Measurements from ENCODE around the gene PELI2.

The PELI2 gene

DNA sequence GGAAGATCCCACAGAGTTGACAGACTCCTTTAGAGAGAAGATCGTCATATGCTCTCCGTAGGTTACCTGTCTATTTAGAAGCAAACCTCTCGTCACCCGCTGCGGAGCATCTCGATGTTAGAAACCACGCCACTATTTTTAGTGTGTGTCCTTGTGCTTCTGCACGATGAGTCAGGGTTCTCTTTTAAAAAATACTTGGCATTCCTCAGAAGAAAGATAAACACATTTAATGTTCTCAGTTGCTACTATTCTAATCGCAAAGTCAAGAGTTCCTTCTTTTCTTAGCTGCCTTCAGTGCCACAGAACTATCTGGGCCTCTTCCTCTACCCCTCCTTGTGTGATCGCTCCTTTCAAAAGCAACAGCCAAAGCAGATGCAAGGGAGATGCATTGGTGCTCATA lies 192.4 kb downstream of the PELI2 start:
- Histone ChIP-seq H3K4me1 (ENCODE audit: control insufficient read depth in 1 of 2, insufficient read depth in 2 of 2, low read length in 2 of 2) (no peaks in the 10 kb centered on the region), H3K9ac (ENCODE audit: low read depth in 1 of 2, low read length in 2 of 2) (no peak overlapping the region), H3K27me3 (ENCODE audit: control insufficient read depth in 1 of 2, insufficient read depth in 2 of 2, low read length in 2 of 2) (no peaks in the 10 kb centered on the region), H3K9me3 (ENCODE audit: control insufficient read depth in 1 of 2, low read length in 2 of 2) (no peaks in the 10 kb centered on the region), H3K27ac (ENCODE audit: low read depth, low read length) (no peak overlapping the region), H3K4me3 (ENCODE audit: low read depth in 1 of 2, low read length in 2 of 2) (no peak overlapping the region), H3K36me3 (ENCODE audit: control insufficient read depth in 1 of 2, insufficient read depth in 2 of 2, low read length in 2 of 2) (no peaks in the 10 kb centered on the region)

DNA sequence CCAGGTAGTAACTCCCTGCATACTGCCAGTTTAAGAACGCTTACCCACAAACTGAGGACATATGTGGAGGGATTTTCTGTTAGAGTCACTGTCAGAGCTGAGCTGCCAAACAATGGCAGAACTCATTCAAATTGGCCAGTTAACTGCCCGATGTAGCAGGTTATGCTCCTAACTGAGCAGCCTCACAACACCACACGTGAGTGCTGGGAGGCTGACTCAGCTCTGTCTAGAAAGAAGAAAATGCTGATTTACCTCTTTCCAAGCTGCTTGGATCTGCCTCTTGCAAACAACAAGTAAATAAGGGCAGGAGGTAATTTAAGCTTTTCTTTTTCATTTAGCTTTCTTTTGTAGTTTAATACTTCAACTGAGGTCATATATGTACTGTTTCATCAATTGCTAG lies 195.6 kb downstream of the PELI2 start:
- no peaks in the 10 kb centered on the region for H3K9me3 ChIP-seq (ENCODE audit: control insufficient read depth in 1 of 2, low read length in 2 of 2)
- H3K9ac ChIP-seq (ENCODE audit: low read depth in 1 of 2, low read length in 2 of 2) = no peak overlapping the region
- H3K4me1 ChIP-seq (ENCODE audit: control insufficient read depth in 1 of 2, insufficient read depth in 2 of 2, low read length in 2 of 2) = no peaks in the 10 kb centered on the region
- no peak overlapping the region for H3K27ac ChIP-seq (ENCODE audit: low read depth, low read length)
- H3K27me3 ChIP-seq (ENCODE audit: control insufficient read depth in 1 of 2, insufficient read depth in 2 of 2, low read length in 2 of 2) = no peaks in the 10 kb centered on the region
- H3K36me3 ChIP-seq (ENCODE audit: control insufficient read depth in 1 of 2, insufficient read depth in 2 of 2, low read length in 2 of 2) = no peaks in the 10 kb centered on the region
- H3K4me3 ChIP-seq (ENCODE audit: low read depth in 1 of 2, low read length in 2 of 2) = no peak overlapping the region

DNA sequence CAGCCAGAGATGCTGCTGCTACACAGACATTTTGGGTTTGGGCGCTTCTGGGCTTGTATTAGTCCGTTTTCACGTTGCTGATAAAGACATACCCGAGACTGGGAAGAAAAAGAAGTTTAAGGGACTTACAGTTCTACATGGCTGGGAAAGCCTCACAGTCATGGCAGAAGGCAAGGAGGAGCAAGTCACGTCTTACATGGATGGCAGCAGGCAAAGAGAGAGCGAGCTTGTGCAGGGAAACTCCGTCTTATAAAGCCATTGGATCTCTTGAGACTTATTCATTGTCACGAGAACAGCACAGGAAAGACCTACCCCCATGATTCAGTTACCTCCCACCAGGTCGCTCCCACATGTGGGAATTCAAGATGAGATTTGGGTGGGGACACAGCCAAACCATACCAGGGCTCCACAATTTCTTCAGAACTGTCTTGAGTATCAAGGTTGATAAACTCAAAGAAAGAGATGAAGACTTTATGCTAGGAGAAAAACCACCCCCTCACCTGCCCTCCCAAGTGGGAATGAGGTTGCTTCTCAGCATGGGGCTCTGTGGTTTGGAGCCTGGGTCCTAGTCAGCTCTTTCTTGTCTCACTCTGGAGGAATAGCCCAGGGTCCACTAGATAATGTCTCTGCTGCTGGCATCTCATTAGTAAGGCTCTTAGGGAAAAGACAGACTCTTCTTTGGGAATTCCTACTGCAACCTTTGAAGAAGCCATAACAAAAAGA lies 200.3 kb downstream of the PELI2 start:
- H3K4me3 ChIP-seq (ENCODE audit: low read depth in 1 of 2, low read length in 2 of 2) = no peak overlapping the region
- no peaks in the 10 kb centered on the region for H3K9me3 ChIP-seq (ENCODE audit: control insufficient read depth in 1 of 2, low read length in 2 of 2)
- no peak overlapping the region for H3K9ac ChIP-seq (ENCODE audit: low read depth in 1 of 2, low read length in 2 of 2)
- no peaks in the 10 kb centered on the region for H3K27me3 ChIP-seq (ENCODE audit: control insufficient read depth in 1 of 2, insufficient read depth in 2 of 2, low read length in 2 of 2)
- H3K36me3 ChIP-seq (ENCODE audit: control insufficient read depth in 1 of 2, insufficient read depth in 2 of 2, low read length in 2 of 2) = no peaks in the 10 kb centered on the region
- H3K27ac ChIP-seq (ENCODE audit: low read depth, low read length) = no peak overlapping the region
- H3K4me1 ChIP-seq (ENCODE audit: control insufficient read depth in 1 of 2, insufficient read depth in 2 of 2, low read length in 2 of 2) = no peaks in the 10 kb centered on the region

- H3K27ac ChIP-seq (ENCODE audit: low read depth, low read length) = no peak overlapping the region
- no peaks in the 10 kb centered on the region for H3K9me3 ChIP-seq (ENCODE audit: control insufficient read depth in 1 of 2, low read length in 2 of 2)
- no peaks in the 10 kb centered on the region for H3K36me3 ChIP-seq (ENCODE audit: control insufficient read depth in 1 of 2, insufficient read depth in 2 of 2, low read length in 2 of 2)
- H3K9ac ChIP-seq (ENCODE audit: low read depth in 1 of 2, low read length in 2 of 2) = no peak overlapping the region
- peaks cover 0 to 4% of the 10 kb centered on the region in 2 donors for H3K4me1 ChIP-seq (ENCODE audit: control insufficient read depth in 1 of 2, insufficient read depth in 2 of 2, low read length in 2 of 2)
- no peaks in the 10 kb centered on the region for H3K27me3 ChIP-seq (ENCODE audit: control insufficient read depth in 1 of 2, insufficient read depth in 2 of 2, low read length in 2 of 2)
- H3K4me3 ChIP-seq (ENCODE audit: low read depth in 1 of 2, low read length in 2 of 2) = no peak overlapping the region
Measured at GRCh38 chr14:56321861-56322260, 203.7 kb downstream of the PELI2 start.

GRCh38 chr14:56322531-56322930 lies 204.3 kb downstream of the PELI2 start:
- Histone ChIP-seq H3K4me1 (ENCODE audit: control insufficient read depth in 1 of 2, insufficient read depth in 2 of 2, low read length in 2 of 2) (peaks cover 0 to 4% of the 10 kb centered on the region in 2 donors), H3K27me3 (ENCODE audit: control insufficient read depth in 1 of 2, insufficient read depth in 2 of 2, low read length in 2 of 2) (no peaks in the 10 kb centered on the region), H3K27ac (ENCODE audit: low read depth, low read length) (no peak overlapping the region)

GRCh38 chr14:56324454-56324853 lies 206.2 kb downstream of the PELI2 start:
- Histone ChIP-seq H3K4me1 (ENCODE audit: control insufficient read depth in 1 of 2, insufficient read depth in 2 of 2, low read length in 2 of 2) (peaks cover 0 to 4% of the 10 kb centered on the region in 2 donors), H3K4me3 (ENCODE audit: low read depth in 1 of 2, low read length in 2 of 2) (no peak overlapping the region), H3K36me3 (ENCODE audit: control insufficient read depth in 1 of 2, insufficient read depth in 2 of 2, low read length in 2 of 2) (no peaks in the 10 kb centered on the region), H3K27me3 (ENCODE audit: control insufficient read depth in 1 of 2, insufficient read depth in 2 of 2, low read length in 2 of 2) (no peaks in the 10 kb centered on the region), H3K9me3 (ENCODE audit: control insufficient read depth in 1 of 2, low read length in 2 of 2) (no peaks in the 10 kb centered on the region), H3K27ac (ENCODE audit: low read depth, low read length) (no peak overlapping the region), H3K9ac (ENCODE audit: low read depth in 1 of 2, low read length in 2 of 2) (no peak overlapping the region)

More at GRCh38 chr14:56322531-56322930, 204.3 kb downstream of the PELI2 start:
- H3K36me3 ChIP-seq (ENCODE audit: control insufficient read depth in 1 of 2, insufficient read depth in 2 of 2, low read length in 2 of 2) = no peaks in the 10 kb centered on the region
- no peak overlapping the region for H3K9ac ChIP-seq (ENCODE audit: low read depth in 1 of 2, low read length in 2 of 2)
- H3K9me3 ChIP-seq (ENCODE audit: control insufficient read depth in 1 of 2, low read length in 2 of 2) = no peaks in the 10 kb centered on the region
- H3K4me3 ChIP-seq (ENCODE audit: low read depth in 1 of 2, low read length in 2 of 2) = no peak overlapping the region

- Histone ChIP-seq H3K4me1 (ENCODE audit: control insufficient read depth in 1 of 2, insufficient read depth in 2 of 2, low read length in 2 of 2) (peaks cover 0 to 4% of the 10 kb centered on the region in 2 donors), H3K27ac (ENCODE audit: low read depth, low read length) (no peak overlapping the region), H3K9me3 (ENCODE audit: control insufficient read depth in 1 of 2, low read length in 2 of 2) (no peaks in the 10 kb centered on the region), H3K9ac (ENCODE audit: low read depth in 1 of 2, low read length in 2 of 2) (no peak overlapping the region), H3K27me3 (ENCODE audit: control insufficient read depth in 1 of 2, insufficient read depth in 2 of 2, low read length in 2 of 2) (no peaks in the 10 kb centered on the region), H3K36me3 (ENCODE audit: control insufficient read depth in 1 of 2, insufficient read depth in 2 of 2, low read length in 2 of 2) (no peaks in the 10 kb centered on the region), H3K4me3 (ENCODE audit: low read depth in 1 of 2, low read length in 2 of 2) (no peak overlapping the region)
Measured at GRCh38 chr14:56324856-56325699, 206.9 kb downstream of the PELI2 start.

GRCh38 chr14:56328021-56328420 lies 209.8 kb downstream of the PELI2 start:
- Histone ChIP-seq H3K36me3 (ENCODE audit: control insufficient read depth in 1 of 2, insufficient read depth in 2 of 2, low read length in 2 of 2) (no peaks in the 10 kb centered on the region), H3K4me3 (ENCODE audit: low read depth in 1 of 2, low read length in 2 of 2) (no peak overlapping the region), H3K4me1 (ENCODE audit: control insufficient read depth in 1 of 2, insufficient read depth in 2 of 2, low read length in 2 of 2) (peaks cover 2 to 4% of the 10 kb centered on the region in 2 donors), H3K27me3 (ENCODE audit: control insufficient read depth in 1 of 2, insufficient read depth in 2 of 2, low read length in 2 of 2) (no peaks in the 10 kb centered on the region), H3K9me3 (ENCODE audit: control insufficient read depth in 1 of 2, low read length in 2 of 2) (no peaks in the 10 kb centered on the region), H3K27ac (ENCODE audit: low read depth, low read length) (no peak overlapping the region), H3K9ac (ENCODE audit: low read depth in 1 of 2, low read length in 2 of 2) (no peak overlapping the region)

GRCh38 chr14:56331592-56332216 lies 213.5 kb downstream of the PELI2 start:
- H3K4me3 ChIP-seq (ENCODE audit: low read depth in 1 of 2, low read length in 2 of 2) = no peak overlapping the region
- H3K27ac ChIP-seq (ENCODE audit: low read depth, low read length) = no peak overlapping the region

More at GRCh38 chr14:56331592-56332216, 213.5 kb downstream of the PELI2 start:
- Histone ChIP-seq H3K9me3 (ENCODE audit: control insufficient read depth in 1 of 2, low read length in 2 of 2) (no peaks in the 10 kb centered on the region), H3K27me3 (ENCODE audit: control insufficient read depth in 1 of 2, insufficient read depth in 2 of 2, low read length in 2 of 2) (no peaks in the 10 kb centered on the region), H3K4me1 (ENCODE audit: control insufficient read depth in 1 of 2, insufficient read depth in 2 of 2, low read length in 2 of 2) (peaks cover 5 to 10% of the 10 kb centered on the region in 2 donors), H3K9ac (ENCODE audit: low read depth in 1 of 2, low read length in 2 of 2) (no peak overlapping the region), H3K36me3 (ENCODE audit: control insufficient read depth in 1 of 2, insufficient read depth in 2 of 2, low read length in 2 of 2) (no peaks in the 10 kb centered on the region)

Measured in duodenal mucosa (tissue), 2 donors.